HL-60 (cell line): Measurements from ENCODE around the gene SF3B2.

Source experiments
- CTCF ChIP-seq: IDR thresholded peaks from one replicate; pipeline ENCODE4 v1.5.1; 2011; ENCODE audit warnings: low read length, control low read depth, inconsistent platforms; ENCODE audit not compliant: insufficient read depth
- REST ChIP-seq: IDR thresholded peaks from 2 replicates; pipeline ENCODE4 v1.6.1; 2012; ENCODE audit warnings: low read depth; ENCODE audit not compliant: insufficient replicate concordance

GRCh38 chr11:66111158-66111557 is 59.0 kb downstream of the SF3B2 start:
- TF ChIP-seq CTCF (no peak), REST (no peak)
